ENCODE measurements around the gene PUM1.

Gene PUM1

GRCh38 chr1:31027693-31028526 lies 37.6 kb downstream of the PUM1 start:
- DNase-seq (ENCODE audit: low spot score), result no peak

- no peak for DNase-seq (ENCODE audit: low spot score)
Observed at GRCh38 chr1:31022259-31022658, 43.3 kb downstream of the PUM1 start.

GRCh38 chr1:31020007-31020790 lies 45.3 kb downstream of the PUM1 start:
- no peak for DNase-seq (ENCODE audit: low spot score)

DNA sequence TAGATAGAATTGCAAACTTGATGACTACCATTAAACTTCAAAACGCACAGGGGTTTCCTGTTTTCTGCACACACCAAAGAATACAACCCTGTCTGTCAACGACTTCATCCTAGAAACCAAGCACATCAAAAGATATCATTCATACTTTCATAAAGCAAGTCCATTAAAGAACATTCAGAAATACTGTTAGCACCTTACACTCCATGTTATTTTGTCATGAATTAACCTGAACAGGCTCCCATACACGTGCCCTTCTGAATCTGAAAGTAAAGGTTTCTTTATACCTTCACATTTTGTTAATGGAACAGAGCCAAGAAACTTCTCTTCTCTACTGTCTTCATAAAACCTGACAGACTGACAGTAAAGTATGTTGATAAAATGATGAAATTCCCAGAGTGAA lies 46.1 kb downstream of the PUM1 start:
- DNase-seq (ENCODE audit: low spot score), result no peak

- DNase-seq (ENCODE audit: low spot score), result no peak
Observed at GRCh38 chr1:31016868-31017267, 48.6 kb downstream of the PUM1 start.

DNA sequence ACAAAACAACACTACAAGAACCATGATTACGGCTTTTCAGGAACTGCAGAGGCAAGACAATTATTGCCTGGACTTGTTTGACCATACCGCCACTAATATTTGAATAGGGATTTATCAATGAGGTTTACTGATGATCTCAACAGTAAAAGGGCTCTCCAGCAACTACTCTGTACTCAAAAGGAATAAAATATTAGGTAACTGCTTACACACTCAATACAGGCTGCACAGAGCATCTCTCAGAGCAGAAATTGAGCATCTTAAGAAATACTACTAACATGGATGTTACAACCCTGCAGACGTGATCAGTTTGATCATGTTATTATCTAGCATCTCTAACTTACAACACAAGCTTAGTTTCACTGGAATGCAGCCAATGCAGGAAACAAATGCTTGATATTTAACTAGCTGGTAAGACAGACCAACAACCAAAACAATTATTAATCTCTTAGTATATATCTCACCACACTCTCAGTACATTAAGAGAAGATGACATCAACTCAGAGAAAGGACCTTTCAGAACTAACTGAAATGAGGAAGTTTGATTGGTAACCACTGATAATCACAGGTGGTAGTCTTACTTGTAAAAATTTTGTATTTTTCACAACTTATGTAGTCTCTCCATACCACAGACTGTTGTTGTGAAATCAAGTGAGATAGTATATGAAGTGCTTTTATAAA lies 52.2 kb downstream of the PUM1 start:
- DNase-seq (ENCODE audit: low spot score), result no peak

- no peak for DNase-seq (ENCODE audit: low spot score)
Observed at GRCh38 chr1:31012210-31012924, 53.1 kb downstream of the PUM1 start.

- DNase-seq (ENCODE audit: low spot score), result no peak
Observed at GRCh38 chr1:31011719-31012118, 53.8 kb downstream of the PUM1 start.

- DNase-seq (ENCODE audit: low spot score), result no peak
Observed at GRCh38 chr1:31010086-31010989, 55.2 kb downstream of the PUM1 start.

- DNase-seq (ENCODE audit: low spot score), result no peak
Observed at GRCh38 chr1:31007462-31007991, 58.0 kb downstream of the PUM1 start.

GRCh38 chr1:31006747-31007146 lies 58.8 kb downstream of the PUM1 start:
- no peak for DNase-seq (ENCODE audit: low spot score)

- no peak for DNase-seq (ENCODE audit: low spot score)
Observed at GRCh38 chr1:31005617-31006166, 59.8 kb downstream of the PUM1 start.

DNA sequence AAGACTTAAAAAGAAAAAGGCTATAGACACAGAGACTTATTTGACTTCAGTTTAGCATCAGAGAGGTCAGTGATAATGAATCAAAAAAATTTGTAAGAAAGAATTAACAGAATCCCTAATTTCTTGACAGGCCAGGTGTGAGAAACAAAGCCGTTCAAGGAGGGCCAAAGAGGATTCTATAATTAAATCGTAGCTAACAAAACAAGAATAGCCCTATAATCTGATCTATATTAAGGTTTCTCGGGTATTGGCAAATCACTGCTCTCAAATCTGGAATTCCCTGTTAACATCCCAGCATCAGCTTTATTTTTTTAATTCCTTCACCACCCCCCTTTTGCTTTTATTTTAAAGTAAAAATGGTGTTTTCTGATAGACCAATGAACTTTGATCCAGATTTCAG lies 60.3 kb downstream of the PUM1 start:
- no peak for DNase-seq (ENCODE audit: low spot score)

GRCh38 chr1:31004231-31004621 lies 61.3 kb downstream of the PUM1 start:
- DNase-seq (ENCODE audit: low spot score), result no peak

DNA sequence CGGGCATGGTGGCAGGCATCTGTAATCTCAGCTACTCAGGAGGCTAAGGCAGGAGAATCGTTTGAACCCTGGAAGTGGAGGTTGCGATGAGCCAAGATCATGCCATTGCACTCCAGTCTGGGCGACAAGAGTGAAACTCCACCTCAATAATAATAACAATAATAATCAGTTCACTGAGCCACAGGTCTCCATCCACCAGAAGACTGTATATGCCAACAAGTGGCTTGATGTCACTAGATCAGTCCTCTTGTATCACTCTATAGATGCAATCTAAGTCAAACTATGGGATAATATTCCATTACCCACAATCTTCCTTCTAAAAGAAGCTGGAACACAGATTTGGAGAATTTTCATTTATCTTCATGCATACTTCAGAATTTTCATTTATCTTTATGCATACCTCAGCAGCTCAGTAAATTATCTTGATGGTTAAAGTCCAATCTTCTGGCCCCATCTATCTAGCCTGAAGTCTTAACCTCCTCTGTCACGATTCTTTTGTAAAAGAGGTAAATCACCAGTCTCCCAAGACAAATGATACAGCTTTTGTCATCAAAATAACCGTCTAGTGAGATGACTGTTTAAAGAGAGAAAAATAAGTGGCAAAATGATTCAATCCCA lies 61.8 kb downstream of the PUM1 start:
- no peak for DNase-seq (ENCODE audit: low spot score)

DNA sequence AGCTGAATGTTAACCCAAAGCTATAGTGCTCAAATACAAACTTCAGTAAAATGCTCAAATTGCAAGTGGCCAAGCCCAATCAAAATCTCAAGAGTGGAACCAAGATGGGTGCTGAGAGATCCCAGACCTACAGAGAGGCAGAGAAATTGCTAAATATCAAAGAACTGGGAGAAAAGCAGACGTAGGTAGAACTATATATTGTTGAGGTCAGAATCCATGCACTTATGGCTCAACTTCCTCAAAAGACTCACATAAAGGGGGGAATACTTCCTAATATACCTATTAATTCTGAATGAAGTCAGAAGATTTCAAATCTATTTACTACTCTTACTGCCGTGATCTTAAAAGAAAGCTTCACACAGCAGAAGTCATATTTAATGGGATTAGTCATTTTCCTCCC lies 65.2 kb downstream of the PUM1 start:
- DNase-seq (ENCODE audit: low spot score), result no peak

- no peak for DNase-seq (ENCODE audit: low spot score)
Observed at GRCh38 chr1:30998887-30999286, 66.6 kb downstream of the PUM1 start.

GRCh38 chr1:30998171-30998570 lies 67.3 kb downstream of the PUM1 start:
- no peak for DNase-seq (ENCODE audit: low spot score)

- DNase-seq (ENCODE audit: low spot score), result no peak
Observed at GRCh38 chr1:30997463-30998057, 68.0 kb downstream of the PUM1 start.

Measured in putamen (tissue), 1 donor.